ENCODE data around the gene MRPL12. TPM values are rescaled to one million over a fixed set of nuclear protein-coding genes. Genes with fewer than 3 reads are reported as not detected.

MRPL12 gene
- total and polyA plus RNA-seq, 4 donors = 9.1 to 121 (median 59.3) TPM

- H3K27ac ChIP-seq (ENCODE audit: low read depth in 1 of 2, low read length in 2 of 2) = peak overlapping the region; percentile 27 to 95
- H3K27me3 ChIP-seq (ENCODE audit: control insufficient read depth in 4 of 4, insufficient read depth in 4 of 4, low read length in 3 of 4) = no peaks in the 10 kb centered on the region
- no peak overlapping the region for H3K9ac ChIP-seq (ENCODE audit: low read depth in 1 of 2, low read length in 2 of 2)
- peaks cover 7 to 38% (median 30%) of the 10 kb centered on the region in 4 donors for H3K4me1 ChIP-seq (ENCODE audit: control insufficient read depth in 4 of 4, insufficient read depth in 4 of 4, low read length in 3 of 4)
- H3K4me3 ChIP-seq (ENCODE audit: low read depth in 1 of 3, low read length in 3 of 3) = peak overlapping the region in 2 of 3 donors; percentile 89 to 96
- no peaks in the 10 kb centered on the region for H3K9me3 ChIP-seq (ENCODE audit: control insufficient read depth in 4 of 4, low read length in 3 of 4)
- 72% methylated on average over 23 of the region's 23 CpGs for WGBS
- DNase-seq (ENCODE audit: low spot score) = peak; percentile 67
- H3K36me3 ChIP-seq (ENCODE audit: control insufficient read depth in 4 of 4, insufficient read depth in 3 of 4, low read depth in 1 of 4, low read length in 3 of 4) = peaks cover 11 to 47% (median 16%) of the 10 kb centered on the region in 4 donors
- TF ChIP-seq RAD21 (IDR thresholded peaks at IDR 0.05) (no peak), ZBTB33 (IDR thresholded peaks at IDR 0.05) (no peak), JUND (IDR thresholded peaks at IDR 0.05) (no peak), RXRA (IDR thresholded peaks at IDR 0.05) (no peak), TAF1 (conservative IDR thresholded peaks at IDR 0.05) (no peak), HNF4A (conservative IDR thresholded peaks at IDR 0.05) (no peak), CTCF (IDR thresholded peaks at IDR 0.05; ENCODE audit: low read depth, low read length, missing input control) (no peak), NR2F2 (IDR thresholded peaks at IDR 0.05) (no peak), SP1 (IDR thresholded peaks at IDR 0.05) (no peak)
Measured at GRCh38 chr17:81701288-81702071, 1.7 kb upstream of the MRPL12 start.

- Histone ChIP-seq H3K4me3 (ENCODE audit: low read depth in 1 of 3, low read length in 3 of 3) (peak overlapping the region; percentile 56 to 96 (median 89)), H3K27ac (ENCODE audit: low read depth in 1 of 2, low read length in 2 of 2) (peak overlapping the region; percentile 85 to 95), H3K27me3 (ENCODE audit: control insufficient read depth in 4 of 4, insufficient read depth in 4 of 4, low read length in 3 of 4) (no peaks in the 10 kb centered on the region), H3K9ac (ENCODE audit: low read depth in 1 of 2, low read length in 2 of 2) (peak overlapping the region; percentile 48 to 78), H3K4me1 (ENCODE audit: control insufficient read depth in 4 of 4, insufficient read depth in 4 of 4, low read length in 3 of 4) (peaks cover 7 to 41% (median 30%) of the 10 kb centered on the region in 4 donors), H3K9me3 (ENCODE audit: control insufficient read depth in 4 of 4, low read length in 3 of 4) (no peaks in the 10 kb centered on the region), H3K36me3 (ENCODE audit: control insufficient read depth in 4 of 4, insufficient read depth in 3 of 4, low read depth in 1 of 4, low read length in 3 of 4) (peaks cover 11 to 40% (median 13%) of the 10 kb centered on the region in 4 donors)
- WGBS = 12% methylated on average over 27 of the region's 27 CpGs
- DNase-seq (ENCODE audit: low spot score) = no peak
- TF ChIP-seq TAF1 (conservative IDR thresholded peaks at IDR 0.05) = no peak
- TF ChIP-seq ZBTB33 (IDR thresholded peaks at IDR 0.05) = no peak
- TF ChIP-seq SP1 (IDR thresholded peaks at IDR 0.05) = peak; percentile 50
- no peak for TF ChIP-seq REST (IDR thresholded peaks at IDR 0.05)
- no peak for TF ChIP-seq FOXA2 (IDR thresholded peaks at IDR 0.05)
- no peak for TF ChIP-seq EGR1 (IDR thresholded peaks at IDR 0.05; ENCODE audit: low read depth in 2 of 2)
- no peak for TF ChIP-seq ATF3 (IDR thresholded peaks at IDR 0.05)
- peak in 1 of 2 donors; percentile 35 for TF ChIP-seq GABPA (IDR thresholded peaks at IDR 0.05 in 1 of 2, conservative IDR thresholded peaks at IDR 0.05 in 1 of 2)
- no peak for TF ChIP-seq NR2F2 (IDR thresholded peaks at IDR 0.05)
- no peak for TF ChIP-seq MAX (IDR thresholded peaks at IDR 0.05)
- no peak for TF ChIP-seq FOXA1 (IDR thresholded peaks at IDR 0.05)
- TF ChIP-seq YY1 (IDR thresholded peaks at IDR 0.05) = no peak
- TF ChIP-seq HNF4A (conservative IDR thresholded peaks at IDR 0.05) = peak; percentile 73 to 76
- TF ChIP-seq RAD21 (IDR thresholded peaks at IDR 0.05) = peak in 1 of 2 donors; percentile 11
- TF ChIP-seq RXRA (IDR thresholded peaks at IDR 0.05) = peak; percentile 16 to 38
- peak; percentile 41 for TF ChIP-seq HNF4G (IDR thresholded peaks at IDR 0.05)
Measured at GRCh38 chr17:81703747-81704654, 834 bp downstream of the MRPL12 start.

Measured in liver (tissue), 9 donors.